IPS DF 6.9 (cell line): ENCODE results near the gene INPP1.

ENCODE experiments used
- DNase-seq: peaks from one replicate; pipeline ENCODE4 v3.0.0-alpha.2; 2013; ENCODE audit warnings: low read depth, low spot score
- H3K27ac ChIP-seq: one replicate; pipeline ENCODE4 v1.5.1; 2013; ENCODE audit warnings: low read length, control low read depth
- H3K27me3 ChIP-seq: 2 replicates; pipeline ENCODE4 v1.6.1; 2013; ENCODE audit warnings: mild to moderate bottlenecking, low read length; ENCODE audit not compliant: control insufficient read depth, insufficient read depth
- H3K36me3 ChIP-seq: 2 replicates; pipeline ENCODE4 v1.6.1; 2013; ENCODE audit warnings: low read length; ENCODE audit not compliant: control insufficient read depth, insufficient read depth
- H3K4me1 ChIP-seq: 2 replicates; pipeline ENCODE4 v1.6.1; 2013; ENCODE audit warnings: low read length; ENCODE audit not compliant: control insufficient read depth, insufficient read depth
- H3K4me3 ChIP-seq: 2 replicates; pipeline ENCODE4 v1.5.1; 2013; ENCODE audit warnings: mild to moderate bottlenecking, low read length
- H3K9me3 ChIP-seq: 2 replicates; pipeline ENCODE4 v1.6.1; 2013; ENCODE audit warnings: low read length, inconsistent platforms; ENCODE audit not compliant: control insufficient read depth, insufficient read depth
- WGBS: extraction: QIAGEN DNeasy Blood & Tissue Kit; methylation state at CpG from one replicate; pipeline ENCODE4 v1.1.7; 2013; ENCODE audit warnings: mixed read lengths, missing lambda C conversion rate; ENCODE audit not compliant: insufficient read length, insufficient coverage; 5-methylcytosine and 5-hydroxymethylcytosine counted together

INPP1 gene

GRCh38 chr2:190418727-190419126 lies 75.3 kb downstream of the INPP1 start:
- no peak for DNase-seq
- Histone ChIP-seq H3K36me3 (no peaks in the 10 kb centered on the region), H3K27me3 (no peaks in the 10 kb centered on the region), H3K9me3 (no peaks in the 10 kb centered on the region), H3K4me3 (no peak overlapping the region), H3K4me1 (no peaks in the 10 kb centered on the region), H3K27ac (no peak overlapping the region)
- no CpG with 5 or more reads among the region's 1 CpG for WGBS

DNA sequence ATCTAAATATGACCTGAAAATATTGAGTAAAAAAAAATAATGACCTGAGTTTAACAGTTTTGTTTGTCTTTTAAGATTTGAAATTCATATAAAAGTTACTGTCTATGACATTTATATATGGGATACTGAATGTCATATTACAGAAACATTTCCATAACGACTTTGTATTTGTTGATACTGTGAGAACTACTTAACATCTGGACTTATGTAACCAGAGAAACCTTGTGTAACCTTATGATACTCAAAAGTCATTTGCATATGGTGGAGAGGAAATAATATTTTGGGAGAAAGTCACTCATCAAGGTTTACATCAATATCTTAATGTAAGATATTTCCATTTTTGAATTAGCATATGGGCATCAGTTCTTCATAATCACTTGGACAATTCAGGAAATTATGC lies 77.4 kb downstream of the INPP1 start:
- H3K4me1 ChIP-seq = no peaks in the 10 kb centered on the region
- no CpG with 5 or more reads among the region's 1 CpG for WGBS

More for the DNA sequence above, 77.4 kb downstream of the INPP1 start:
- Histone ChIP-seq H3K36me3 (no peaks in the 10 kb centered on the region), H3K27me3 (no peaks in the 10 kb centered on the region), H3K27ac (no peak overlapping the region), H3K9me3 (no peaks in the 10 kb centered on the region), H3K4me3 (no peak overlapping the region)
- DNase-seq = no peak
